Measurements from ENCODE around the gene MAST1.
"Not testable (repeated sequence)": the region's sequence is repeated elsewhere in the genome, so short reads cannot be mapped to it uniquely, and the experiment has no call there.

MAST1 gene

GRCh38 chr19:12841094-12841493, 2.8 kb downstream of the MAST1 start:
- DNase-seq: no peak

DNA sequence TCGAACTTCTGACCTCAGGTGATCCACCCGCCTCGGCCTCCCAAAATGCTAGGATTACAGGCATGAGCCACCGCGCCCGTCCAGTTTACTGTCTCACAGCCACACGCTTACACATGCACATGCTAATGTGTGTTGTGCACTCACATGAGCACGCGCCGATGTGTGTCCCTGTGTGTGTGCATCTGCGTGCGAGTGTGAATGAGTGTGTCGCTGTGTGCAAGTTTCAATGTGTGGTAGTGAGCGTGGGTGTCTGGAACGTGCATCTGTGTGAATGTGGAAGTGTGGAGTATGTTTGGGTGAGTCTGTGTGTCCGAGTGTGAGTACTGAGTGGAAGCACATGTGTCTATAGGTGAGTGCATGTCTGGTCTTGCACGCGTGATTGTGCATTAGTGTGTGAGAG, 4.2 kb downstream of the MAST1 start:
- DNase-seq: no peak

GRCh38 chr19:12843328-12843727, 5.0 kb downstream of the MAST1 start:
- no peak for DNase-seq

DNA sequence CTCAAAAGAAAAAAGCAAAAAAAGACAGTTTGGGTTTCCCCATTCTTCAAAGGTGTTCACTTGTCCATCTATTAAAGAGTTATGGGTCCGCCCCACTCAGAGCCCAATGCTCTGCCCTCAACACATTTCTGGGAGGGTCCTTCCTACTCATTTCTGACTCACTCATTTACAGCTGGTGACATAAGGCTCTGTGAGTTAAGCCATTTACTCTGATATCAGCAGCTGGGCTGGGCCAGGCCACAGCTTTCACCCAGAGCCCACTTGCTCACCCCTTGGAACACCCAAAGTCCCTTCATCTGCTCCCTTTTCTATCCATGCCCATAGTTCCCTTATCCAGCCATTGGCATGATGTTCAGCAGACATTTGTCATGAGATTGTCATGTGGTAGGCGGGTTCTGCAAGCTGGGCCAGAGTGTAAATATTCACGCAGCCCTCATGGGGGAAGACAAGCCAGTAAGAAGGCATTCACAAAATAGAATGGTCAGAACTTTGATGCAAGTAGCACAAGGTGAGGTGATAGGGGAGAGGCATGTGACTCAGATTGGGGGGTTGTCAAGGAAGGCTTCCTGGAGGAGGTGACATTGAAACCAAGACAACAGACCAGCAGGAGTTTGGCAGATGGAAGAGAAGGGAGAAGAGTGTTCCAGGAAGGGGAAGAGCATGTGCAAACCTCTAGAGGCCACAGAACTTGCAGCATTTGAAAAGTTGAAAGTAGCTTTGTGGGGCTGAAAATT, 5.9 kb downstream of the MAST1 start:
- DNase-seq: no peak

DNA sequence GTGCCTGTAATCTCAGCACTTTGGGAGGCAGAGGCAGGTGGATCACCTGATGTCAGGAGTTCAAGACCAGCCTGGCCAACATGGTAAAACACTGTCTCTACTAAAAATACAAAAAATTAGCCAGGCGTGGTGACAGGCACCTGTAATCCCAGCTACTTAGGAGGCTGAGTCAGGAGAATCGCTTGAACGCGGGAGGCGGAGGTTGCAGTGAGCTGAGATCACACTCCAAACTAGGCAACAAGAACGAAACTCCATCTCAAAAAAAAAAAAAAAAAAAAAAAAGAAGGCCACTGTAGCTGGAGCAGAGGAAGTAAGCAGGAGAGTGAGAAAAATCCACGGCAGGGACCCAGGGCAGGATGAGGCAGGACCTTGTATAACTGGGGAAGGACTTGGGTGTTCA, 8.3 kb downstream of the MAST1 start:
- not testable (repeated sequence) for DNase-seq

GRCh38 chr19:12847159-12848139, 9.1 kb downstream of the MAST1 start:
- peak; percentile 63 for DNase-seq

- no peak for DNase-seq
Observed at GRCh38 chr19:12856653-12857052, 18.3 kb downstream of the MAST1 start.

GRCh38 chr19:12858041-12858928, 20.0 kb downstream of the MAST1 start:
- no peak for DNase-seq

DNA sequence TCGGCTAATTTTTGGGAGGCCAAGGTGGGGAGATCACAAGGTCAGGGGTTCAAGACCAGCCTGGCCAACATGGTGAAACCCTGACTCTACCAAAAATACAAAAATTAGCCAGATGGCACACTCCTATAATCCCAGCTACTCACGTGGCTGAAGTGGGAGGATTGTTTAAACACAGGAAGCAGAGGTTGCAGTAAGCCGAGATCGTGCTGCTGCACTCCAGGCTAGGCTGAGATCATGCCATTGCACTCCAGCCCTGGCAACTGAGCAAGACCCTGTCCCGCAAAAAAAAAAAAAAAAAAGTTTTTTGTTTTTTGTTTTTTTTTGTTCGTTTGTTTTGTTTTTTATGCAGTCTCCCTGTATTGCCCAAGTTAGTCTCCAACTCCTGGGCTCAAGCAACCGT, 21.2 kb downstream of the MAST1 start:
- DNase-seq: no peak

GRCh38 chr19:12864143-12864542, 25.8 kb downstream of the MAST1 start:
- DNase-seq: no peak

DNA sequence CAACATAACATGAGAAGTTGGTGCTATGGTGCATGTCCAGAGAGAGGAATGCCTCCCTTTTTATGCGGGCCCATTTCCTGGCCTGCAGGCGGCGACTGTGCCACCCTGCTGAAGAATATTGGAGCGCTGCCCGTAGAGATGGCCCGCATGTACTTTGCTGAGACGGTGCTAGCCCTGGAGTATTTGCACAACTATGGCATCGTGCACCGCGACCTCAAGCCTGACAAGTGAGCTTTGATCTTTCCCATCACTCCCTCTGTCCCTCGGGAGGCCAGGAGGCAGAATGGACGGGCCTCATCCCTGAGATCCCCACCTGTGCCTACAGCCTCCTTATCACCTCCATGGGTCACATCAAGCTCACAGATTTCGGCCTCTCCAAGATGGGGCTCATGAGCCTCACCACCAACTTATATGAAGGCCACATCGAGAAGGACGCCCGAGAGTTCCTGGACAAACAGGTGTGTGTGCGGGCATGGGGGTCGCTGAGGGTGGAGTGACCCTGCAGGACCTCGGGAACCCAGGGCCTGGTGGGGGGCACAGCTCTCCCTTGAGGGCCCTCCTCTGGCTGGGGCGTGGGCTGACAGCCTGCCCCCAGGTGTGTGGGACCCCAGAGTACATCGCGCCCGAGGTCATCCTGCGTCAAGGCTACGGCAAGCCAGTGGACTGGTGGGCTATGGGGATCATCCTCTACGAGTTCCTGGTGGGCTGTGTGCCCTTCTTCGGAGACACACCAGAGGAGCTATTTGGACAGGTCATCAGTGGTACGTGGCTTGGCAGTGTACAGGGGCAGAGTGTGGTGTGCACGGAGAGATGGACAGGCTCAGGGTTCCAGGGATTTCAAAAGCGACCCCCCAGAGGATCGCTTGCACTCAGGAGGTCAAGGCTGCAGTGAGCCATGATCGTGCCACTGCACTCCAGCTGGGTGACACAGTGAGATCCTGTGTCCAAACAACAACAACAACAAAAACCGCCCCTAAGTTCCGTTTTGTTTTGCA, 26.7 kb downstream of the MAST1 start:
- no peak for DNase-seq

GRCh38 chr19:12865746-12866415, 27.6 kb downstream of the MAST1 start:
- DNase-seq: no peak

DNA sequence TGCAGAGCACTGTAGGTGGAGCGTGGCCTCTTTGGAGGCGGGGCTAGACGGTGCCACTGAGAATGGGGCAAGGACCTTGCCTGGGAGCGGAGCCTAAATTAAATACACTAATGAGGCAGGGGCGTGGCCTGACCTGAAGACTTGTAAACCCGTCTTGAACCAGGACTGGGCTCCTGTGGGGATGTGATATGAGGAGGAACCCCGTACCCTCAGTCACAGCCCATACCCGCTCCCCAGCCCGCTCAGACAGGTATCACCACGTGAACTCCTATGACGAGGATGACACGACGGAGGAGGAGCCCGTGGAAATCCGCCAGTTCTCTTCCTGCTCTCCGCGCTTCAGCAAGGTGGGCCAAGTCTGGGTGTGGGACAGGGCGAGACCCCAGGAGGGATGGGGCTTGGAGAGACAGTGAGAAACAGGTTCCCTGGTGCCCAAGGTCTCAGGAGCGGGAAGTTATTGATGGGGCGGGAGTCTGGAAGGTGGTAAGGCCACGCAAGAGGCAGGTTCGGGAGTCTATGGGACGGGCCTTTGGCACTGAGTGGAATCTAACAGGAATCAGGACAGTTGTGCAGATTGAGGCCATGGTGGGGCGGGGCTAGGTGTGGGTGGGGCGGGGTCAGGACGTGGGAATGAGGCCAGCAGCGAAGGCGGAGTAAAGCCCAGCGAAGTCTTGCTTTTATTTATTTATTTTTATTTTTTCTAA, 28.3 kb downstream of the MAST1 start:
- no peak for DNase-seq

DNA sequence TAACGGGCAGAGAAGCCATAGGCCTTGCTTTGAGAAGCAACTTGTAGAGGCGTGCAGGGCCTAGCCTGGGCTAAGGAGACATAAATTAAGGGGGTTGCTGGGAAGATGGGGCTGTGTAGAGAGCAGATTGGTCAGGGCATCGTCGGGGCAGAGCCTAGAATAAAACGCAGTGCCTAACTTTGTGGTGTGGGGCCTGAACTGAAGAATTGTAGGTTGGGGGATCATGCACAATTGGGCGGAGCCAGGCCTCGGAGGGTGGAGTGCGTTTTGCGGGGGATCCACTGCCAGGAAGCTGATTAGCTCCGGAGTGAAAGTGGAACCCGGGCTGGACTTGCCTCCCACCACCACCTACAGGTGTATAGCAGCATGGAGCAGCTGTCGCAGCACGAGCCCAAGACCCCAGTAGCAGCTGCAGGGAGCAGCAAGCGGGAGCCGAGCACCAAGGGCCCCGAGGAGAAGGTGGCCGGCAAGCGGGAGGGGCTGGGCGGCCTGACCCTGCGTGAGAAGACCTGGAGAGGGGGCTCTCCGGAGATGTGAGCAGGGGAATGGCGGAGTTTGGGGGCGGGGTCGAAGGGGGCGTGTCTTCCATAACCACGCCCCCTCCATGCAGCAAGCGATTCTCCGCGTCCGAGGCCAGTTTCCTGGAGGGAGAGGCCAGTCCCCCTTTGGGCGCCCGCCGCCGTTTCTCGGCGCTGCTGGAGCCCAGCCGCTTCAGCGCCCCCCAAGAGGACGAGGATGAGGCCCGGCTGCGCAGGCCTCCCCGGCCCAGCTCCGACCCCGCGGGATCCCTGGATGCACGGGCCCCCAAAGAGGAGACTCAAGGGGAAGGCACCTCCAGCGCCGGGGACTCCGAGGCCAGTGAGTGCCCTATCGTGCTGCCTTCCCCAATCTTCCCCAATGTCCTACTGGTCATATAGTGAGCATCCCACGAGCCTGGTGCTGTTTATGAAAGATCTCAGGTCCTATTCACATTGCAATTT, 29.1 kb downstream of the MAST1 start:
- DNase-seq: peak; percentile 72

DNA sequence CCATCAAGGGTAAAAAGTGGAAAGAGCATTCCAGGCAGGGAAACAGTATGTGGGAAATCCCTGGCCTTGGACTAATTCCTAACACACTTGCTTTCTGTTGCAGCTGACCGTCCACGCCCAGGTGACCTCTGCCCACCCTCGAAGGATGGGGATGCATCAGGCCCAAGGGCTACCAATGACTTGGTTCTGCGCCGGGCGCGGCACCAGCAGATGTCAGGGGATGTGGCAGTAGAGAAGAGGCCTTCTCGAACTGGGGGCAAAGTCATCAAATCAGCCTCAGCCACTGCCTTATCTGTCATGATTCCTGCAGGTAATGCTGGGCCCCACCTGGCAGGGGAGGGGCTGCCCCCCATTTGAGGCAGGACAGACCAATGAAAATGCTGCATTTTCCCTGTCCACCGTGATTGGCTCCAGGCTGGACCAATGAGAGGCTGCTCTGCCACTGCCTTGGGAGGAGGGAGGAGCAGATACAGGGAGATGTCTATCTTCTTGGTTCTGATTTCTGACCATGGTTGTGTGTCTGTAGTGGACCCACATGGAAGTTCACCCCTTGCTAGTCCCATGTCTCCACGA, 30.3 kb downstream of the MAST1 start:
- DNase-seq: no peak

DNA sequence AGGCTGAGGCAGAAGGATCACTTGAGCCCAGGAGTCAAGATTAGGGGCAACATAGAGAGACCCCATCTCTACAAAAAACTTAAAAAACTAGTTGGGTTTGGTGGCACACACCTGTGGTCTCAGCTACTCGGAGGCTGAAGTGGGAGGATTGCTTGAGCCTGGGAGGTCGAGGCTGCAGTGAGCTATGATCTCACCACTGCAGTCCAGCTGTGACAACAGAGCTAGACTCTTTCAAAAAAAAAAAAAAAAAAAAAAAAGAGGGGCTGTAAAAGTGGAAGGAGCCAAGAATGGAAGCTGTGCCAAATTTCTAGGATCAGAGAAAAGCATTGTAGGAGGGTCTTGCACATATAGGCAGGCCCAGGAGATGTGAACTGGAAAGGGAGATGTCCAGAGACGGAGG, 33.4 kb downstream of the MAST1 start:
- DNase-seq: no peak

DNA sequence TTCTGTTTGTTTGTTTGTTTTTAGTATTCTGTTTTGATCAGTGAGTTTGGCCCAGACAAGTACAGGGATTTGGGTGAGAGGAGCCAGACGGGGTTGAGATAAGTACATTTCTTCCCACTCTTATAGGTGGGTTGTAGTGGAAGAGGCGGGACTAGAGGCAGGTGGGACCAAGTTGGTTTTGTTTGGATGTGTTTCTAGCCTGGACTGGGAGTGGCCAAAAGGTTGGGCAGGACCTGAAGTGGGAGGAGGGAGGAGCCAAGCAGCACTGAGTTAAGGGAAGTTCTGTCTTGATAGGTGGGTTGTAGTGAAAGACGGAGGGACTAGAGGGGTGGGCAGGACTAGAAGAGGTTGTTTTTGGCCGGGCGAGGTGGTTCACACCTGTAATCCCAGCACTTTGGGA, 33.9 kb downstream of the MAST1 start:
- DNase-seq: no peak

DNA sequence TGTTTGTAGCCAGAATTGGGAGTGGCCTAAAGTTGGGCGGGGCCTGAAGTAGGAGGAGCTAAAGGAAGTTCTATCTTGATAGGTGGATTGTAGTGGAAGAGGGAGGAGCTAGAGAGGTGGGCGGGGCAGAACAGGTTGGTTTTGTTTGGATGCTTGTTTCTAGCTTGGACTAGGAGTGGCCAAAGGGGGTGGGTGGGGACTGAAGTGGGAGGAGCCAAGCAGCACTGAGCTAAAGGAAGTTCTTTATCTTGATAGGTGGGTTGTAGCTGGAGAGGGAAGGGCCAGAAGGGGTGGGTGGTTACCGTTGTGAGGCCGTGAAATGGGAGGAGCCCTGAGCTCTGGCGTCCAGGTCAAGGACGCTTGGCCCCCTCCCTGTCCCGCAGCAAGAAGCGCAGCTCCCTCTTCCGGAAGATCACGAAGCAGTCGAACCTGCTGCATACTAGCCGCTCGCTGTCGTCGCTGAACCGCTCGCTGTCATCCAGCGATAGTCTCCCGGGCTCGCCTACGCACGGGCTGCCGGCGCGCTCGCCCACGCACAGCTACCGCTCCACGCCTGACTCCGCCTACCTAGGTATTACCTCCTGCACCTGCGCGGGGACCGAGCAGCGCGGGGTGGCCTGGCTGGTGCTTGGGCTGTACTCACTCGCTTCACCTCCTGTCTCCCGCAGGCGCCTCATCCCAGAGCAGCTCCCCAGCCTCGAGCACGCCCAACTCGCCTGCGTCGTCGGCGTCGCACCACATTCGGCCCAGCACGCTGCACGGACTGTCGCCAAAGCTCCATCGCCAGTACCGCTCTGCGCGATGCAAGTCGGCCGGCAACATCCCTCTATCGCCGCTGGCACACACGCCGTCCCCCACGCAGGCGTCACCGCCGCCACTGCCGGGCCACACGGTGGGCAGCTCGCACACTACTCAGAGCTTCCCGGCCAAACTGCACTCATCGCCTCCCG, 34.9 kb downstream of the MAST1 start:
- no peak for DNase-seq
